ENCODE data around the gene C17orf50. TPM values are rescaled to one million over a fixed set of nuclear protein-coding genes. Genes with fewer than 3 reads are reported as not detected.

C17orf50 gene
- total and polyA plus RNA-seq, 7 donors = 0.07 TPM; not detected in 6

DNA sequence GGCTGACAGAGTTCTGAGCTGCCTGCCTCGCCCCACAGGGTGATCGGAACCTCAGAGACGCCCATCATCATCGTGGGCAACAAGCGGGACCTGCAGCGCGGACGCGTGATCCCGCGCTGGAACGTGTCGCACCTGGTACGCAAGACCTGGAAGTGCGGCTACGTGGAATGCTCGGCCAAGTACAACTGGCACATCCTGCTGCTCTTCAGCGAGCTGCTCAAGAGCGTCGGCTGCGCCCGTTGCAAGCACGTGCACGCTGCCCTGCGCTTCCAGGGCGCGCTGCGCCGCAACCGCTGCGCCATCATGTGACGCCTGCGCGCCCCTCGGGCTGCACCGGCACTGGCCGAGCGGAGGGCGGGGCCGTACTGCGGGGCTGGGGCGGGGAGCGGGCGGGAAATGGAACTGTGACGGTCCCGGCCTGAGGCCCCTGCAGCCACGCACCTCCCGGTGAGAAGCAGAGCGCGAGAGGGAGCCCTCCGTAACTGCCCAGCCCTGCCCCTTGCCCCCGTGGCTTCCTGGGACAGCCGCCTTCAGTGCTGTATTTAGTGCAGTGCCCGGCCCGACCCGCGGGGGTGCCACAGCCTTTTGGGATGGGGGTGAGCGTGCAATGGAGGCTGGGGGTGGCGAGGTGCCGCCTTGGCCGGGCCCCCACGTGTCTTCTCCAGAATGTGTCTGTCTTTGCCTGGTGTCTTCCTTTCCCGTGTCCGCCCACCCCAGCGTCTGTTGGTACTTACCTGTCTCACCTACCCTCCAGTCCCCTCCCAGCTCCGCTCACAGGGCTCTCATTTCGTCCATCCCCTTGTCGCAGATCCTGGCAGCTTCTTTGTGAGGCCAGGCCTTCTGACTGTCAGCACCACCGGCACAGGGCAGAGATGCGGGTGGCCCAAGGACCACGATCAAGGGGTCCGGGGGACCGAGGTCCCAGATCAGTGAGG lies 19.4 kb upstream of the C17orf50 start:
- DNase-seq = peak; percentile 62
- no peaks in the 10 kb centered on the region for H3K9me3 ChIP-seq
- WGBS, 2 donors = 21 to 24% methylated on average over 73 of the region's 73 CpGs
- H3K36me3 ChIP-seq = no peaks in the 10 kb centered on the region
- TF ChIP-seq POLR2AphosphoS5 (IDR thresholded peaks at IDR 0.05) = no peak
- no peak for TF ChIP-seq POLR2A (IDR thresholded peaks at IDR 0.05)
- TF ChIP-seq EP300 (IDR thresholded peaks at IDR 0.05) = no peak
- TF ChIP-seq, protein P1, sequence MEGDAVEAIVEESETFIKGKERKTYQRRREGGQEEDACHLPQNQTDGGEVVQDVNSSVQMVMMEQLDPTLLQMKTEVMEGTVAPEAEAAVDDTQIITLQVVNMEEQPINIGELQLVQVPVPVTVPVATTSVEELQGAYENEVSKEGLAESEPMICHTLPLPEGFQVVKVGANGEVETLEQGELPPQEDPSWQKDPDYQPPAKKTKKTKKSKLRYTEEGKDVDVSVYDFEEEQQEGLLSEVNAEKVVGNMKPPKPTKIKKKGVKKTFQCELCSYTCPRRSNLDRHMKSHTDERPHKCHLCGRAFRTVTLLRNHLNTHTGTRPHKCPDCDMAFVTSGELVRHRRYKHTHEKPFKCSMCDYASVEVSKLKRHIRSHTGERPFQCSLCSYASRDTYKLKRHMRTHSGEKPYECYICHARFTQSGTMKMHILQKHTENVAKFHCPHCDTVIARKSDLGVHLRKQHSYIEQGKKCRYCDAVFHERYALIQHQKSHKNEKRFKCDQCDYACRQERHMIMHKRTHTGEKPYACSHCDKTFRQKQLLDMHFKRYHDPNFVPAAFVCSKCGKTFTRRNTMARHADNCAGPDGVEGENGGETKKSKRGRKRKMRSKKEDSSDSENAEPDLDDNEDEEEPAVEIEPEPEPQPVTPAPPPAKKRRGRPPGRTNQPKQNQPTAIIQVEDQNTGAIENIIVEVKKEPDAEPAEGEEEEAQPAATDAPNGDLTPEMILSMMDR (IDR thresholded peaks at IDR 0.05) = no peak
- H3K4me3 ChIP-seq = peak overlapping the region in 1 of 4 donors; percentile 15
- H3K27ac ChIP-seq = no peak overlapping the region
- H3K27me3 ChIP-seq = peaks cover 21 to 60% (median 32%) of the 10 kb centered on the region in 3 donors
- H3K4me1 ChIP-seq = peaks cover 0 to 8% (median 7%) of the 10 kb centered on the region in 4 donors
- intact Hi-C loops (cut with DNase I) = loop anchor here (10.0 kb wide), 3 partner anchors 76 to 576 kb away; partner anchors contain the start of gene SLFN12L

DNA sequence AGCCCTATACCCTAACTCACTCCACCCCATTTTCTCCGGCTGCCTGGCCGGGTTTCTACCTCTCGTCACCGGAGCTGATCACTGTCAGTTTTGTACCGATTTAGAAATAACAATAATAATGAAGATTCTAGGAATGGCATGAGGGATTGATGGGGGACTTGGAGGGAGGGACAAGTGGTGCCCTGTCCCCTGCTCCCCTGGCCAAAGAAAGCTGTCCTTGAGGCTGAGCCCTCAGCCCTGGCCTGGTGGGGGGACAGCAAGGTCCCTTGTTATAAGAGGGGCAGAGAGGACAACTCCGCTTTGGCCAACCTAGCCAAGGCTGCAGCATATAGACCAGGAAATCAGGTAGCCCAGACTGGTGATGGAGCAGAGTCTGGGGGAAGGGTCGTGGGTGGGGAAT lies 18.2 kb upstream of the C17orf50 start:
- peak; percentile 42 for DNase-seq

DNA sequence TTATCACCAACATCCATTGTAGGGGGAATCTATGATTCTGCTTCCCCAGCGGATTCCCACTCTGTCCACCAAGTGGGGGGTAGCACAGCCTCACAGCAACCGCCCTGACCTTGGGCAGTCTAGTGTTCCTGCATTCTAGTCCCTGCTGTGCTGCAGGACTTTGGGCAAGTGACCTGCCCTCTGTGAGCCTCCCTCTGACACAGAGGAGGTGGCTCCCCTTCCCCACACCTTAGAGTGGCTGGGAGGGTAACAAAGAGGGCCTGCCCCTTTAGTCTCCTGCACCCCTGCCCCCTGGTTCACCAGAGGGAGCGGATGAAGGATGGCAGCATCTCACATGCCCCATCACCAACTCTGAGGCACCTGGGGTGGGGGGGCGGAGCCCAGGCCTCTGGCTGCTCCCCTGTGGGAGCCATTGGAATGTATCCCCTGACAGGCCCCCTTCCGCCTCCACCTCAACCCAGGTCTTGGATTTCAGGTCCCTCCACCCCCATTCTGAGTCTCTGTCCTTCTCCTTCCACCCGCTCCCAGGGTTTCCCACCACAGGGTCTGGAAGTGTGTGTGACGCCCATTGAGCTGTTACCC lies 17.7 kb upstream of the C17orf50 start:
- peaks cover 21 to 68% (median 36%) of the 10 kb centered on the region in 3 donors for H3K27me3 ChIP-seq
- WGBS, 2 donors = 74 to 76% methylated on average over 7 of the region's 7 CpGs
- H3K36me3 ChIP-seq = no peaks in the 10 kb centered on the region
- no peaks in the 10 kb centered on the region for H3K9me3 ChIP-seq
- H3K4me1 ChIP-seq = peaks cover 0 to 8% (median 7%) of the 10 kb centered on the region in 4 donors
- TF ChIP-seq POLR2AphosphoS5 (IDR thresholded peaks at IDR 0.05) (no peak), POLR2A (IDR thresholded peaks at IDR 0.05) (no peak), EP300 (IDR thresholded peaks at IDR 0.05) (no peak)
- TF ChIP-seq, protein P1 (IDR thresholded peaks at IDR 0.05) = no peak
- intact Hi-C loops (cut with DNase I) = loop anchor here (10.0 kb wide), 3 partner anchors 78 to 578 kb away; partner anchors contain the start of gene SLFN12L
- peak; percentile 46 for DNase-seq
- H3K27ac ChIP-seq = no peak overlapping the region
- no peak overlapping the region for H3K4me3 ChIP-seq

More for the DNA sequence above, 18.2 kb upstream of the C17orf50 start:
- Histone ChIP-seq H3K4me1 (peaks cover 0 to 8% (median 7%) of the 10 kb centered on the region in 4 donors), H3K27me3 (peaks cover 21 to 63% (median 32%) of the 10 kb centered on the region in 3 donors), H3K27ac (no peak overlapping the region), H3K9me3 (no peaks in the 10 kb centered on the region), H3K4me3 (no peak overlapping the region), H3K36me3 (no peaks in the 10 kb centered on the region)
- intact Hi-C loops (cut with DNase I) = loop anchor here (10.0 kb wide), 3 partner anchors 78 to 578 kb away; partner anchors contain the start of gene SLFN12L
- WGBS, 2 donors = 68 to 77% methylated on average over 7 of the region's 7 CpGs
- TF ChIP-seq POLR2AphosphoS5 (IDR thresholded peaks at IDR 0.05) = no peak
- TF ChIP-seq POLR2A (IDR thresholded peaks at IDR 0.05) = no peak
- TF ChIP-seq EP300 (IDR thresholded peaks at IDR 0.05) = no peak
- TF ChIP-seq, protein P1 (IDR thresholded peaks at IDR 0.05) = no peak

DNA sequence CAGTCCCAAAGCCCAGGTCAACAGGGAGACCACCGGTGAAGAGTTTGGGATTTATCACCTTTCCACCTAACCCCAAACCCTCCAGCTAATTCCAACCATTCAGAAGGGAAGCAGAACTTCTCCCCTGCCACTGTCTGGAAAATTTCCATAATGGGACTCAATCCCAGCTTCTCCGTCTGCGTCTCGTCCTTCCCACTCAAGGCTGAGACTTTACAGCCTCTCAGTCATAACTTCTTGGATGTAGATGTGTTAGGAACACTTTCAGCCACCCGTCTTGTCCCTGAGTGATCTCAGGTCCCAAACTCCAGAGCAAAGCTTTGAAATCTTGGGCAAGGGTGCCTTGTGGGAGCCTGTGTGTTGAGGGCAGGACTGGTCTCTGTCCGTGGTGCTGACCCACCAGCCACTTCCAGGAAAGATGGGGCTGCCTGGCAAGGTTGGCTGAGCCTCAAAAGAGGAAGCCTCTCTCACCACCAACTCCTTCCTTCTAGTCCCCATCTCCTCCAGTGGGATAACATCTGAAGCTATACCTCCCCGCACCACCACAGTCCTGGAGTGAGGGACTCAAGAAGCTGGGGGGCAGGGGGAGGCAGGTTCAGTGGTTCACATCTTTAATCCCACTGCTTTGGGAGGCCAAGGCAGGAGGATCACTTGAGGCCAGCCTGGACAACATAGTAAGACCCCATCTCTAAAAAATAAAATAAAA lies 16.9 kb upstream of the C17orf50 start:
- Histone ChIP-seq H3K4me1 (peaks cover 0 to 8% (median 7%) of the 10 kb centered on the region in 4 donors), H3K9me3 (no peaks in the 10 kb centered on the region), H3K27ac (no peak overlapping the region), H3K27me3 (peaks cover 22 to 76% (median 44%) of the 10 kb centered on the region in 3 donors), H3K4me3 (no peak overlapping the region), H3K36me3 (no peaks in the 10 kb centered on the region)
- DNase-seq = peak; percentile 39
- TF ChIP-seq POLR2AphosphoS5 (IDR thresholded peaks at IDR 0.05) (no peak), POLR2A (IDR thresholded peaks at IDR 0.05) (no peak)
- intact Hi-C loops (cut with DNase I) = loop anchor here (10.0 kb wide), 3 partner anchors 79 to 579 kb away; partner anchors contain the start of gene SLFN12L
- 53 to 55% methylated on average over 7 of the region's 7 CpGs for WGBS, 2 donors
